GM11168 (cell line): Measurements from ENCODE around the gene MYOF.
"Not testable (repeated sequence)": the region's sequence is repeated elsewhere in the genome, so short reads cannot be mapped to it uniquely, and the experiment has no call there.

Experiments
- in situ Hi-C: fragments of 300-500 bp; cut with MboI; formaldehyde crosslinking; loops from one replicate; pipeline ENCODE4 v1.12.0; 2022; ENCODE audit warnings: low sequenced_read_pairs; ENCODE audit not compliant: unreplicated experiment

The MYOF gene

DNA sequence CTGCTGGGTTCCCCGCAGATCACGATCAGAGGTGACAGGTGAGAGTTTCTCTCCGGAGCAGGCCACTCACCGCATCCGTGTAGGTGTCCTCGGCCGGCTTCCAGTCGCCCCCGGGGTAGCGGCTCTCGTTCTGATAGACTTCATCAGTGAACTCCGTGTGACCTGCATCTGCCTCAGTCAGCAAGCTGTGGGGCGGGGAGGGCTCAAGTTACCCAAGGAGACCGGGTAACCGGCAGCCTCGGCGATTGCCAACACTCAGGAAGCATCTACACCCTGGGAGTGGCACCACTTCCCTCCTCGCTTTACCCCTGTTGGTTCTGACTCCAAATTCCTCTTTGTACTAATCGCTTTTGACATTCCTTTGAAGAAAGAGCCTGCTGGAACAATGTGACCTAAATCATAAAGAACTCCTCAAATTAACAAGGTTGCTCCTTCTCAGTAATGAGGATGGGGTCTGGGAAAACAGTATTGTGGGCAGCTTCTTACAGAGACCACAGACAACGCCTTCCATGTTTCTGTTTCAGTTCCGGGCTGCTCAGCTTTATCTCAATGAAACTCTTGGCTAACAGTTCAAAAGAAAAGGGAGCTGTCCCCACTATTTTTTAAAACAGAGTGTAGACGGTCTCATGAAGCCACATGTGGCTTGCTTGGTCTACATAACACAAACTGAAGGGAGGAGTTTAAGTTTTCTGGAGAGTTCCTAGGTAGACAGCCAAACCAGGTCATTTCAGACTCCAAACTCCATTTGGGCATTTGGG lies 118.1 kb downstream of the MYOF start:
- in situ Hi-C loops = no loop called here

DNA sequence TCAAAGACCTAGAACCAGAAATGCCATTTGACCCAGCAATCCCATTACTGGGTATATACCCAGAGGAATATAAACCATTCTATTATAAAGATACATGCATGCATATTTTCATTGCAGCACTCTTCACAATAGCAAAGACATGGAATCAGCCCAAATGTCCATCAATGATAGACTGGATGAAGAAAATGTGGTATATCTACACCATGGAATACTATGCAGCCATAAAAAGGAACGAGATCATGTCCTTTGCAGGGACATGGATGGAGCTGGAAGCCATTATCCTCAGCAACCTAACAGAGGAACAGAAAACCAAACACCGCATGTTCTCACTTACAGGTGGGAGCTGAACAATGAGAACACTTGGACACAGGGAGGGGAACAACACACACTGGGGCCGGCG lies 123.7 kb downstream of the MYOF start:
- in situ Hi-C loops = not testable (repeated sequence)

GRCh38 chr10:93357680-93358079 lies 124.5 kb downstream of the MYOF start:
- in situ Hi-C loops = no loop called here

GRCh38 chr10:93356516-93356915 lies 125.6 kb downstream of the MYOF start:
- in situ Hi-C loops = no loop called here

GRCh38 chr10:93352638-93353383 lies 129.3 kb downstream of the MYOF start:
- in situ Hi-C loops = no loop called here

- in situ Hi-C loops = no loop called here
These were observed 135.4 kb downstream of the MYOF start for GRCh38 chr10:93346694-93347093.

DNA sequence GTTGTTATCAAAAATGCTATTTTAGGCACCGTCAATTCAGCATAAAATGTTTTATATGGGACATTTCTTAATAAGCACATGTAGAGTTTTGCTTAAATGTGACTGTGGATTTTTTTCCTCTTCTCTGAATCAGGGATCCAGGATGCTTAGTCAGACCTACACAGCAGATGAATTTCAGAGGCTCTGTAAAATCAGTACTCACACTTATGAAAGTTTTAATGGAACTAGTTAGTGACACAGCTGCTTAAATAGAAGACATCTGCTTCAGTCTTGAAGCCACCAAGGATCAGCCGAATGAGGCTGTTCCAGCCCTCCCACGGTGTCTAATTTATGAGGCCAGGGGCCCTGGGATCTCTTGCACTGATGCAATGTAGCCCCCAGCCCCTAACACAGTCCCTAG lies 136.0 kb downstream of the MYOF start:
- in situ Hi-C loops = no loop called here

GRCh38 chr10:93344691-93345090 lies 137.4 kb downstream of the MYOF start:
- in situ Hi-C loops = no loop called here

DNA sequence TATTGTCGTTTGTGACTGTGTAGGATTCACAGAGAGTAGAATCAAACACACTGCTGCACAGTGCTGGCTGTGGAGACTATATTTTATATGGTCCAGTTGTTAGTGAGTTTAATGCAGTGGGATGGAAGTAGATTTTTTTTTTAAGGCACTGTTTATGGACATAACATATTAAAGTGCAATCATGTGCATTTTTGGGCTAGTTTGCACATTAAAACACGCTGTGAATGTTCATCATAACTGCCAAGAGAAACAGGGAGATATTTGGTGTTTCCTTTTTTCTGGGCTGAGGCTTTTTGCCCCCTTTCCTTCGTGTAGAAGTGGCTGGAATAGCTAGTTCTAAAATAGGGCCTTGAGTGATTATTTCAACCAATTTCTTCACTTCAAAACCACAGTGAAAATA lies 139.2 kb downstream of the MYOF start:
- in situ Hi-C loops = no loop called here

DNA sequence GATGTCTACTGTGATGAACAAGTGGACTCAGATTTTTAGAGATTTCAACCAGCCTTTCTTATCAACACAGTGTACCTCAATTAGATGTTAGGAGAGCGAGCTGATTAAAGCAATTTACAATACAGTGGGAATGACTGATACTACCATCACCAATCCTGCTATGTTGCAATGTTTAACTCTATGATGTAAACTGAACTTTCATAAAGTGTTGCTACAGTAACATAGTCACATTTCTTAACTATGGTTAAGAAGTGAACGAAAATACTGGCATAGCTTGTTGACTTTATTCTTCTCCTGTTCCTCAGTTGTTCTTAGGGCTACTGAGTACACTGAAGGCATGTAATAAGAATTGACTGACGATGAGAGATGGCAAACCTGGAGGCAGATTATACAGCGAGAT lies 139.8 kb downstream of the MYOF start:
- in situ Hi-C loops = no loop called here

GRCh38 chr10:93337309-93337721 lies 144.8 kb downstream of the MYOF start:
- in situ Hi-C loops = no loop called here

- in situ Hi-C loops = no loop called here
These were observed 145.5 kb downstream of the MYOF start for GRCh38 chr10:93336678-93337077.

GRCh38 chr10:93336110-93336509 lies 146.0 kb downstream of the MYOF start:
- in situ Hi-C loops = no loop called here

DNA sequence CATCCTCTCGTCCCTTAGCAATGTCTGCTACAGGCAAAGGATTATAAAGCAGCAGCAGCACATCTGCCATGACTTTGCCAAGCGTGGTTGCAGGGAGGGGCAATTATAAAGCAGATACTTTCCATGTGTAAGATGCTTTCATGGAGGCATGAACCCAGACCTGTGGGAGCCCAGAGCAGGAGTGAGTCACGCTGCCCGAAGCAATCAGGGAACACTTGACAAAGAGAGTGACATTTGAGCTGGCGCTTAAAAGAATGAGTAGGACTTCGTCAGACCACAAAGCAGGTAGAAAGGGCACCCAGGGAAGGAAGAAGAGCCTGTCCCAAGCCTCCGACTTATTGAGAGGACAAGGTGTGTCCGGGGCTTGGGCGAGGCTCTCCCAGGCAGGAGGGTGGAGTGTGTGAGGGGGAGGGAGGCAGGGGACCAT lies 147.2 kb downstream of the MYOF start:
- in situ Hi-C loops = no loop called here

DNA sequence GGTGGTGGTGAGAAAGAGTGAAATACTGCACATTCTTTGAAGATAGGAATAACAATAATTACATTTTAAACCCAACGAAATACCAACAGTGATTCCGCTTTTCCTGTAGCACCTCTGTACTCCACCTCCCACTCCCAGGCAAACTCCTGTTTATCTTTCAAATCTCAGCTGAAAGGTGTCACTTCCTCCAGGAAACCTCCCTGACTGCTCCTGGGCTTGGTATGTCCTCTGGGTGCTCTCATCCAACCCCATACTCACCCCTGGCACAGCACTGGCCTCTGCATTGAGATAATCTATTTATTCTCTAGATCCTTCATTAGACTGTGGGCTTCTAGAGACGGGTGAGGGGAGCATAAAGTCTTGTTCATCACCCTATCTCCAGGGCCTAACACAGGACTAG lies 148.0 kb downstream of the MYOF start:
- in situ Hi-C loops = no loop called here

GRCh38 chr10:93333278-93333978 lies 148.7 kb downstream of the MYOF start:
- in situ Hi-C loops = no loop called here

GRCh38 chr10:93330824-93331223 lies 151.3 kb downstream of the MYOF start:
- in situ Hi-C loops = no loop called here

DNA sequence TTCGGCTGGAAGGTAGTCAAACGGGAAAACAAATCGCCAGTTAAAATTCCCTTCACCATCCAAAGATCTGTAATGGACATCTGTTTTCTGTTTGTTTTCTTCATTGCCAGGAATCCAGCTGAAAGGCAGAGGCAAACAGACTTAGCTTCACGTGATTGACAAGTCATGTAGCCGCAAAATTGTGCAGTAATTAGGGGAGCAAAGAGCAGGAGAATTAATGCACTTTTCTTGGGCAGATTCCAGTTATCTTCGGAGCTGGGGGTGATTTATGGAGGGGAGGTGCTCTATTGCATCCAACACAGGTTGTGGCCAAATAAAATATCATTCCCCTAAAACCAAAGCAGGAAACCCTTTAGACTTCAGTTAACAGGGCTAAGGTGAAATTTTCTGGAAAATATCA lies 162.2 kb downstream of the MYOF start:
- in situ Hi-C loops = no loop called here

- in situ Hi-C loops = no loop called here
These were observed 163.0 kb downstream of the MYOF start for GRCh38 chr10:93319096-93319495.

- in situ Hi-C loops = no loop called here
These were observed 166.9 kb downstream of the MYOF start for GRCh38 chr10:93315246-93315645.

- in situ Hi-C loops = not testable (repeated sequence)
These were observed 167.5 kb downstream of the MYOF start for GRCh38 chr10:93314656-93315055.
